HG03442 (cell line): ENCODE data around the gene SLC22A13.

Experiments
- ATAC-seq: cut with Tn5 transposase; IDR thresholded peaks from one replicate; pipeline ENCODE4 v1.9.1; 2021; ENCODE audit warnings: mild to moderate bottlenecking, moderate library complexity; ENCODE audit not compliant: unreplicated experiment

SLC22A13 gene

GRCh38 chr3:38327335-38328009, 61.9 kb downstream of the SLC22A13 start:
- ATAC-seq, result no peak
